OCI-LY1 (cell line): ENCODE results near the gene CYYR1.

Experiments
- EZH2 ChIP-seq: fragments of 200-600 bp; sonication (generic), shearing (Covaris generic); IDR thresholded peaks from 2 replicates; pipeline ENCODE4 v1.8.0; 2017; ENCODE audit warnings: borderline replicate concordance, mixed run types, mild to moderate bottlenecking, antibody characterized with exemption, low read length, moderate library complexity, mixed read lengths
- TF ChIP-seq, protein P1 (sequence below): fragments of 200-600 bp; sonication (generic), shearing (Covaris generic); IDR thresholded peaks from 2 replicates; pipeline ENCODE4 v1.5.1; 2017; ENCODE audit warnings: mild to moderate bottlenecking, antibody characterized with exemption, low read length, moderate library complexity, mixed read lengths

DNA sequence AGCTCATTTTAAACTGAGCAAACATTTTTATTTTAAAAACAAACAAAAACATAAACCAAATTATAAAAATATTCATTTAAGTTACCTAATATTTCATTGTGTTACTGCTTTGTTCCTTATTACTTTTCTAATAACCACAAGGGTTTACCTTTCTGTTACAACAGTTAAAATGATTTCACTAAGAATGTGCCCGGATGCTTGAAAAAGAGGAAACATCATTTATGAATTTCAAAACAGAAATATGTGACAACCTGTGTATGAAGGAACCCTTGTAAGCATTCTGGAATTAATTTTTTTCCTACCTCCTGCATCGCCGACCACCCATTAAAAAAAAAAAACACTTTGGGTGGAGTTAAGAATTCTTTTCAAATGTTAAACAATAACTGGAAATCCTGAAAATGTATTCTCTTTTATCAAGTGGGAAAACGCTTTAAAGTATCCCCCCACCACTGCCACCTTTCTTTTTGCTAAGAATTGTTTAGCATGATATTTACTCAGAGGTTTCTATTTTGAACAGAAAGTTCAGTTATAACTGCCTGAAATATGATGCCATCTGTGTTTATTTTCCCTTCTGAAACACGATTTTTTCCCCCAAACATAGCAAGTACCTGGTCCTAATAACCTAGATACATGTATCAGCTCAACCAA, 9.1 kb downstream of the CYYR1 start:
- TF ChIP-seq, protein P1, sequence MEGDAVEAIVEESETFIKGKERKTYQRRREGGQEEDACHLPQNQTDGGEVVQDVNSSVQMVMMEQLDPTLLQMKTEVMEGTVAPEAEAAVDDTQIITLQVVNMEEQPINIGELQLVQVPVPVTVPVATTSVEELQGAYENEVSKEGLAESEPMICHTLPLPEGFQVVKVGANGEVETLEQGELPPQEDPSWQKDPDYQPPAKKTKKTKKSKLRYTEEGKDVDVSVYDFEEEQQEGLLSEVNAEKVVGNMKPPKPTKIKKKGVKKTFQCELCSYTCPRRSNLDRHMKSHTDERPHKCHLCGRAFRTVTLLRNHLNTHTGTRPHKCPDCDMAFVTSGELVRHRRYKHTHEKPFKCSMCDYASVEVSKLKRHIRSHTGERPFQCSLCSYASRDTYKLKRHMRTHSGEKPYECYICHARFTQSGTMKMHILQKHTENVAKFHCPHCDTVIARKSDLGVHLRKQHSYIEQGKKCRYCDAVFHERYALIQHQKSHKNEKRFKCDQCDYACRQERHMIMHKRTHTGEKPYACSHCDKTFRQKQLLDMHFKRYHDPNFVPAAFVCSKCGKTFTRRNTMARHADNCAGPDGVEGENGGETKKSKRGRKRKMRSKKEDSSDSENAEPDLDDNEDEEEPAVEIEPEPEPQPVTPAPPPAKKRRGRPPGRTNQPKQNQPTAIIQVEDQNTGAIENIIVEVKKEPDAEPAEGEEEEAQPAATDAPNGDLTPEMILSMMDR: no peak
- no peak for TF ChIP-seq EZH2
